LNCAP (cell line): ENCODE results near the gene MYO1G.

Source experiments
- TF ChIP-seq, protein P1 (sequence below): fragments of 450-650 bp; IDR thresholded peaks from 2 replicates; pipeline ENCODE4 v1.5.1; 2017; ENCODE audit warnings: mild to moderate bottlenecking

The MYO1G gene

DNA sequence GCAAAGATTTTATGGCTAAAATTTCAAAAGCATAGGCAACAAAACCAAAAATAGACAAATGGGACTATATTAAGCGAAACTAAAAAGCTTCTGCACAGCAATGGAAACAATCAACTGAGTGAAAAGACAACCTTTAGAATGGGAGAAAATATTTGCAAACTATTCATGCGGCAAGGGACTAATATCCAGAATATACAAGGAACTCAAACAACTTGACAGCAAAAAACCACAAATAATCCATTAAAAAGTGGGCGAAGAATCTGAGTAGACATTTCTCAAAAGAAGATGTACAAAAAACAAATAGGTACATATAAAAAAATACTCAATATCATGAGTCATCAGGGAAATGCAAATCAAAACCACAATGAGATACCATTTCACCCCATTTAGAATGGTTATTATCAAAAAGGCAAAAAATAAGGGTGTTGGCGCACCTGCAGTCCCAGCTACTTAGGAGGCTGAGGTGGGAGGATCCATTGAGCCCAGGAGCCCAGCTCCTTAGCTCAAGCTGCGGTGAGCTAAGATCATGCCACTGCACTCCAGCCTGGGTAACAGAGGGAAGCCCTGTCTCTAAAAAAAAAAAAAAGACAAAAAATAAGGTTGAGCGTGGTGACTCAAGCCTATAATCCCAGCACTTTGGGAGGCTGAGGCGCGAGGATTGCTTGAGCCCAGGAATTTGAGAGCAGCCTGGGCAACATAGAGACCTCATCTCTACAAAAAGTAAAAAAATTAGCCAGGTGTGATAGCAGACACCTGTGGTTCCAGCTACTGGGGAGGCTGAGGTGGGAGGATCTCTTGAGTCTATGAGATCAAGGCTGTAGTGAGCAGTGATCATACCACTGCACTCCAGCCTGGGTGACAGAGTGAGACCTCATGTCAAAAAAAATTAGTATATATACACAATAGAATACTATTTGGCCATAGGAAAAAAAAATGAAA is 17.0 kb upstream of the MYO1G start:
- TF ChIP-seq, protein P1, sequence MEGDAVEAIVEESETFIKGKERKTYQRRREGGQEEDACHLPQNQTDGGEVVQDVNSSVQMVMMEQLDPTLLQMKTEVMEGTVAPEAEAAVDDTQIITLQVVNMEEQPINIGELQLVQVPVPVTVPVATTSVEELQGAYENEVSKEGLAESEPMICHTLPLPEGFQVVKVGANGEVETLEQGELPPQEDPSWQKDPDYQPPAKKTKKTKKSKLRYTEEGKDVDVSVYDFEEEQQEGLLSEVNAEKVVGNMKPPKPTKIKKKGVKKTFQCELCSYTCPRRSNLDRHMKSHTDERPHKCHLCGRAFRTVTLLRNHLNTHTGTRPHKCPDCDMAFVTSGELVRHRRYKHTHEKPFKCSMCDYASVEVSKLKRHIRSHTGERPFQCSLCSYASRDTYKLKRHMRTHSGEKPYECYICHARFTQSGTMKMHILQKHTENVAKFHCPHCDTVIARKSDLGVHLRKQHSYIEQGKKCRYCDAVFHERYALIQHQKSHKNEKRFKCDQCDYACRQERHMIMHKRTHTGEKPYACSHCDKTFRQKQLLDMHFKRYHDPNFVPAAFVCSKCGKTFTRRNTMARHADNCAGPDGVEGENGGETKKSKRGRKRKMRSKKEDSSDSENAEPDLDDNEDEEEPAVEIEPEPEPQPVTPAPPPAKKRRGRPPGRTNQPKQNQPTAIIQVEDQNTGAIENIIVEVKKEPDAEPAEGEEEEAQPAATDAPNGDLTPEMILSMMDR: no peak

DNA sequence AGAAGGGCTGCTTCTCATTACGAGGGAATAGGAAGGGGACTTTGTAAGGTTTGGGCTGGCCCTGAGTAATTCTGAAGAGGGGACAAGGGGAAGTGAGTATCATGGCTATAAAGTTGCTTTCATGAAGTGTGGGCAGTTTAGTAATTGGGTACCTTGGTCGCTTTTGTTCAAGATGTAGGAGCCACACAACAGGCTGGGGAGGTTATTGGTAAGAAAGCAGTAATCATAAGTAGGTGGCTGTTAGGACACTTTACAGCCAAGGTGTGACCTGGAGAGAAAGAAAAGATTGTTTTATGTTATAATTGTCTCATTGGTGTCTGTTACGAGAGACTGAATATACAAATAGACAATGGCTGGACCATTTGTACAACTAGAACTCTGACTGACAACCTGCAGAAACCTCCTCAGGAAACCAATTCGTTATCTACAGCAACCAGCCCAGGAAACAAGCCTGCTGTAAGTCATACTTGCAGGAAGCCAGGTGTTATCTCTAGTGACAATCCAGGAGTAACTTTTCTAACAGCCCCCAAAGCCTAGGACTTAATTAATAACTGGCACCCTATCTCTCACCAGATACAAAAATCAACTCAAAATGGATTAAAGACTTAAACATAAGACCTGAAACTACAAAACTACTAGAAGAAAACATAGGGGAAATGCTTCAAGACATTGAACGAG is 16.2 kb upstream of the MYO1G start:
- TF ChIP-seq, protein P1: no peak

DNA sequence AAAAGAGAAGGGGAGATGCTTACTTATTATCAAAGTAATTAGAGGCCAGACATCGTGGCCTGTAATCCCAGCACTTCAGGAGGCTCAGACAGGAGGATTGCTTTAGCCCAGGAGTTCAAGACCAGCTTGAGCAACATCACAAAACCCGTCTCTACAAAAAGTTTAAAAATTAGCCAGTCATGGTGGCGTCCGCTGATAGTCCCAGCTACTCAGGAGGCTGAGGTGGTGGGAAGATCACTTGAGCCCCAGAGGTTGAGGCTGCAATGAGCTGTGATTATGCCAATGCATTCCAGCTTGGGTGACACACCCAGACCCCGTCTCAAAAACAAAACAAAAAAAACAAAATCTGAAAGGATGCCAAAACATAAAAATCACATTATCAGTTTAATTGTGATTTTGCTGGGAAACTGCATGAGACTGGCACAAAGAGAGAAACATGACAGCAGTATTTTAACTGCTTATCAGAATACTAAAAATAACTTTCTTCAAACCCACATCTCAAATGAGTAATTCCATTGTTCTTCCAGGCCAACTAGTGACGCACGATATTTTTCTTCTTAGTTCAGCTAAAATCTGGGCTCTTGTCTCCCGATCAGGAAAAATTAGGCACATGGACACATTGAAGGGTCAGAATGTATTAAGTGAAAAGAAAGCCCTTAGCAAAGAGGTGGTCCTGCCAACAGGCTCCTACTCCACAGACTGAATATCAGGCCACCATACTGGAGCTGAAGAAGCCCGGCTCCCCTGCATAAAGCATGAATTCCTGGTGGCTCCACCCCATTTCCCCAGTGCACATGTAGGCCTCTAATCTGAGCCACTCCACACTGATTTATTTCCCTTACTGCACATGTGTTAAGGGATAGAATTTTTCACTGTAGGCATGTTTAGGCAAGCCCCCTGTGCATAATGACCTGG is 11.6 kb upstream of the MYO1G start:
- TF ChIP-seq, protein P1: no peak

DNA sequence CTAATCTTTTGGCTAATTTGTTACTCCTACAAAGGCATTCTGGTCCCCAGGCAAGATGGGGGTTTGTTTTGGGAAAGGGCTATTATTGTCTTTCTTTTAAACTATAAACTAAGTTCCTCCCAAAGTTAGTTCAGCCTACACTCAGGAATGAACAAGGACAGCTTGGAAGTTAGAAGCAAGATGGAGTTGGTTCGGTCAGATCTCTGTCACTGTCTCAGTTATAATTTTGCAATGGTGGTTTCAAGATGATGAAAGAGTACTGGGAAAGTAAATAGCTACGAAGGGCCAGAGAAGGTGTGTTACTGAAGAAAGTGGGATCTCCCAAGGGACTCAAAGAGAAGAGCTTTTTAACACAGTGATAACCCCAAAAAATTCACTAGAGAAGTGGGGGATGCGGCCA is 10.3 kb upstream of the MYO1G start:
- TF ChIP-seq, protein P1: no peak

DNA sequence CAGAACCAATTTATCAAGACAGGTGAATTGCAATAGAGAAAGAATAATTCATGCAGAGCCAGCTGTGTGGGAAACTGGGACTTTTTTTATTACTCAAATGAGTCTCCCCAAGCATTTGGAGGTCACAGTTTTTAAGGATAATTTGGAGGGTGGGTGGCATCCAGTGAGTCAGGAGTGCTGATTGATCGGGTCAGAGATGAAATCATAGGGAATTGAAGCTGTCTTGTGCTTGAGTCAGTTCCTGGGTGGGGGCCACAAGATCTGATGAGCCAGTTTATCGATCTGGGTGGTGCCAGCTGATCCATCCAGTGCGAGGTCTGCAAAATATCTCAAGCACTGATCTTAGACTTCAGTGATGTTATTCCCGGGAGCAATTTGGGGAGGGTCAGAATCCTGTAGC is 9.9 kb upstream of the MYO1G start:
- TF ChIP-seq, protein P1: no peak

DNA sequence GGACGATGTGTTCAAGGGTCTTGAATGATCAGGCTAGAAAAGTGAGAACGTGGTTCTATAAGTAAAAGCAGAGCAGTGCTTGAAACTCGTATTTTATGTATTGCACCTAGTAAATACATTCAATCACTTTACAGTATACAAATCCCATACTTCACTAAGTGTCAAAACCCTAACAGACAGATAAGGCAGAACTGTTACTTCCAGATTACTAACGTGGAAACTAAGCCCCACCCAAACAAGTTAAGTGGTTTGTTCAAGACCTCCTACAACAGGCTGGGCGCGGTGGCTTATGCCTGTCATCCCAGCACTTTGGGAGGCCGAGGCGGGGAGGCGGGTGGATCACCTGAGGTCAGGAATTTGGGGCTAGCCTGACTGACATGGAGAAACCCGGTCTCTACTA is 9.2 kb upstream of the MYO1G start:
- TF ChIP-seq, protein P1: no peak

DNA sequence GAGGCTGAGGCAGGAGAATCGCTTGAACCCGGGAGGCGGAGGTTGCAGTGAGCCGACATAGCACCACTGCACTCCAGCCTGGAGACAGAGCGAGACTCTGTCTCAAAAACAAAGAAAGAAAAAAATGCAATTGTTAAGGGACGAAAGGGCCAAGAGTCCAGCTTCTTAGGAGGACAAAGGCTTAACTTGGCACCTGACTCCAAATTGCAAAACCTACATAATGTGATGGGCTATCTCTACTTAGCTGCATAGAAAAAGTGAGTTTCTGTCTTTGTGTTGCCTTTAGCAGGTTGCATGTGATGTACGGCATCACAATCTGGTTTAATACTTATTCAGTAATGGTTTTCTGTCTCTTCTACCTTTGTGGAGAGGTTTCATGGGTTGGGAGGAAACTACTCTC is 8.6 kb upstream of the MYO1G start:
- TF ChIP-seq, protein P1: no peak
